IMR-90 (cell line): ENCODE data around the gene ENAM. TPM values are rescaled to one million over a fixed set of nuclear protein-coding genes. Genes with fewer than 3 reads are reported as not detected.

Experiments used
- ATAC-seq: fragments of 200-7000 bp; cut with Tn5 transposase; 2 replicates; pipeline ENCODE4 v1.9.1; 2020; ENCODE audit warnings: low read depth, mild to moderate bottlenecking, moderate library complexity
- BruUV-seq: library from RNA; stranded (reverse); fragments of 400-500 nt; replicated peaks from 2 replicates; lab custom pipeline; 2021; lab: Mats Ljungman, UMichigan
- CTCF ChIA-PET: fragments of 300-600 bp; formaldehyde crosslinking; extraction: SDS; loops from one replicate; lab custom pipeline; 2021; ENCODE audit warnings: antibody characterized with exemption; lab: Yijun Ruan, JAX
- POLR2A ChIA-PET: fragments of 300-600 bp; sonication (Branson Sonifier 250); formaldehyde crosslinking; loops from one replicate; lab custom pipeline; 2022; ENCODE audit warnings: antibody characterized with exemption; ENCODE audit not compliant: unreplicated experiment; lab: Charles Lee
- DNase-seq: peaks from one replicate; pipeline ENCODE4 v3.0.0; 2013
- H2AFZ ChIP-seq: replicated peaks from 2 replicates; pipeline ENCODE3; 2013; ENCODE audit warnings: low read length, mild to moderate bottlenecking; ENCODE audit not compliant: poor library complexity
- H2AK5ac ChIP-seq: 2 replicates; pipeline ENCODE4 v1.6.1; 2013; ENCODE audit warnings: low read depth, low read length, inconsistent platforms
- H2AK9ac ChIP-seq: replicated peaks from 2 replicates; pipeline ENCODE3; 2013; ENCODE audit warnings: mild to moderate bottlenecking, low read depth, low read length, moderate library complexity; ENCODE audit not compliant: poor library complexity
- H2BK120ac ChIP-seq: 2 replicates; pipeline ENCODE4 v1.6.1; 2013; ENCODE audit warnings: low read depth, low read length, inconsistent platforms
- H2BK15ac ChIP-seq: 3 replicates; pipeline ENCODE4 v1.6.1; 2013; ENCODE audit warnings: low read depth, low read length, inconsistent platforms
- H2BK20ac ChIP-seq: 2 replicates; pipeline ENCODE4 v1.6.1; 2013; ENCODE audit warnings: low read depth, mild to moderate bottlenecking, inconsistent platforms, low read length, moderate library complexity
- H2BK5ac ChIP-seq: 2 replicates; pipeline ENCODE4 v1.6.1; 2013; ENCODE audit warnings: mild to moderate bottlenecking, low read depth, low read length, inconsistent platforms; ENCODE audit not compliant: poor library complexity, severe bottlenecking
- H3K14ac ChIP-seq: replicated peaks from 2 replicates; pipeline ENCODE4 v1.6.1; 2013; ENCODE audit warnings: low read depth, low read length, inconsistent platforms
- H3K18ac ChIP-seq: 2 replicates; pipeline ENCODE4 v1.6.1; 2013; ENCODE audit warnings: low read depth, low read length, control low read depth
- H3K23ac ChIP-seq: 2 replicates; pipeline ENCODE4 v1.6.1; 2013; ENCODE audit warnings: low read depth, low read length, inconsistent platforms
- H3K27ac ChIP-seq: 2 replicates; pipeline ENCODE4 v1.5.1; 2013; ENCODE audit warnings: mild to moderate bottlenecking, control low read depth, low read length; ENCODE audit not compliant: insufficient read depth
- H3K27me3 ChIP-seq: 2 replicates; pipeline ENCODE4 v1.6.1; 2013; ENCODE audit warnings: low read length; ENCODE audit not compliant: control insufficient read depth, insufficient read depth
- H3K36me3 ChIP-seq: 2 replicates; pipeline ENCODE4 v1.6.1; 2013; ENCODE audit warnings: low read length, mixed read lengths; ENCODE audit not compliant: control insufficient read depth, insufficient read depth
- H3K4ac ChIP-seq: 2 replicates; pipeline ENCODE4 v1.6.1; 2013; ENCODE audit warnings: low read depth, low read length, inconsistent platforms
- H3K4me1 ChIP-seq: 2 replicates; pipeline ENCODE4 v1.6.1; 2013; ENCODE audit warnings: low read length, mixed read lengths; ENCODE audit not compliant: control insufficient read depth, insufficient read depth
- H3K4me2 ChIP-seq: 2 replicates; pipeline ENCODE4 v1.6.1; 2013; ENCODE audit warnings: low read depth, mild to moderate bottlenecking, control low read depth, low read length, moderate library complexity
- H3K4me3 ChIP-seq: 2 replicates; pipeline ENCODE4 v1.5.1; 2013; ENCODE audit warnings: low read depth, mild to moderate bottlenecking, control low read depth, low read length, moderate library complexity; ENCODE audit not compliant: insufficient read depth
- H3K56ac ChIP-seq: 2 replicates; pipeline ENCODE4 v1.6.1; 2013; ENCODE audit warnings: low read length, inconsistent platforms; ENCODE audit not compliant: insufficient read depth; ENCODE audit errors: extremely low read depth
- H3K79me1 ChIP-seq, 2 experiments: 2 replicates each; pipeline ENCODE4 v1.6.1; 2013; ENCODE audit warnings: low read length in 2 of 2, inconsistent platforms in 1 of 2, low read depth in 1 of 2
- H3K9ac ChIP-seq: 2 replicates; pipeline ENCODE4 v1.6.1; 2013; ENCODE audit warnings: low read depth, low read length, control low read depth
- H3K9me1 ChIP-seq: 2 replicates; pipeline ENCODE4 v1.6.1; 2013; ENCODE audit warnings: low read length, inconsistent platforms; ENCODE audit not compliant: insufficient read depth
- H3K9me3 ChIP-seq: 2 replicates; pipeline ENCODE4 v1.6.1; 2013; ENCODE audit warnings: low read length; ENCODE audit not compliant: control insufficient read depth, insufficient read depth
- H4K20me1 ChIP-seq: 2 replicates; pipeline ENCODE4 v1.6.1; 2013; ENCODE audit warnings: low read length, inconsistent platforms; ENCODE audit not compliant: insufficient read depth
- H4K5ac ChIP-seq: 2 replicates; pipeline ENCODE4 v1.6.1; 2013; ENCODE audit warnings: mild to moderate bottlenecking, low read depth, low read length, control low read depth
- H4K8ac ChIP-seq, 2 experiments: 2 replicates each; pipeline ENCODE4 v1.6.1; 2013; ENCODE audit warnings: low read depth in 2 of 2, low read length in 2 of 2, control low read depth in 1 of 2, inconsistent platforms in 1 of 2
- H4K91ac ChIP-seq: 2 replicates; pipeline ENCODE4 v1.6.1; 2013; ENCODE audit warnings: low read depth, low read length, inconsistent platforms; ENCODE audit not compliant: insufficient read depth
- BHLHE40 ChIP-seq: fragments of 150-350 bp; IDR thresholded peaks from 2 replicates; pipeline ENCODE4 v1.6.1; 2016; ENCODE audit warnings: mild to moderate bottlenecking, low read depth, low read length
- CHD1 ChIP-seq: IDR thresholded peaks from 2 replicates; pipeline ENCODE4 v1.6.1; 2012; ENCODE audit warnings: low read depth, low read length, improper control_type of control experiment
- CTCF ChIP-seq: conservative IDR thresholded peaks from 2 replicates; pipeline ENCODE4 v1.5.1; 2012; ENCODE audit warnings: mild to moderate bottlenecking, low read depth, low read length, improper control_type of control experiment
- FOS ChIP-seq: fragments of 150-350 bp; IDR thresholded peaks from 2 replicates; pipeline ENCODE4 v1.6.1; 2016; ENCODE audit warnings: low read depth, low read length
- MAZ ChIP-seq: IDR thresholded peaks from 2 replicates; pipeline ENCODE4 v1.6.1; 2012; ENCODE audit warnings: low read depth, mild to moderate bottlenecking, low read length, improper control_type of control experiment, moderate library complexity, borderline replicate concordance
- MXI1 ChIP-seq: IDR thresholded peaks from 2 replicates; pipeline ENCODE4 v1.6.1; 2012; ENCODE audit warnings: low read depth, mild to moderate bottlenecking, low read length, moderate library complexity, borderline replicate concordance
- RAD21 ChIP-seq: IDR thresholded peaks from 2 replicates; pipeline ENCODE4 v1.6.1; 2012; ENCODE audit warnings: low read length, improper control_type of control experiment
- RCOR1 ChIP-seq: IDR thresholded peaks from 2 replicates; pipeline ENCODE4 v1.6.1; 2012; ENCODE audit warnings: mild to moderate bottlenecking, low read length, improper control_type of control experiment; ENCODE audit not compliant: insufficient replicate concordance
- RFX5 ChIP-seq: IDR thresholded peaks from 2 replicates; pipeline ENCODE4 v1.8.0; 2012; ENCODE audit warnings: low read depth, mild to moderate bottlenecking, low read length, moderate library complexity
- SMC3 ChIP-seq: fragments of 150-350 bp; IDR thresholded peaks from 2 replicates; pipeline ENCODE4 v1.6.1; 2016; ENCODE audit warnings: low read depth, mild to moderate bottlenecking, antibody characterized with exemption, low read length, moderate library complexity
- dilution Hi-C: fragments of 300-500 bp; cut with HindIII; formaldehyde crosslinking; loops from one replicate; pipeline ENCODE4 v1.14.3; 2018; ENCODE audit warnings: low sequenced_read_pairs; ENCODE audit not compliant: unreplicated experiment
- in situ Hi-C: fragments of 300-500 bp; cut with MboI; formaldehyde crosslinking; loops from 3 replicates; pipeline ENCODE4 v1.14.3; 2019; ENCODE audit warnings: low sequenced_read_pairs, inconsistent platforms, mixed read lengths
- intact Hi-C: fragments of 100-400 bp; cut with micrococcal nuclease; formaldehyde crosslinking; loops from 2 replicates; pipeline ENCODE4 v1.10.0; 2022
- polyA plus RNA-seq, 3 experiments: library from polyadenylated mRNA; depleted of rRNA; stranded (reverse); fragments of >200 nt; gene quantifications; 2 replicates each; pipeline ENCODE4 v1.2.3, GENCODE V29; 2012; ENCODE audit warnings: low replicate concordance in 1 of 3
- total RNA-seq: library from RNA; depleted of rRNA; stranded (reverse); fragments of >200 nt; gene quantifications from 2 replicates; pipeline ENCODE4 v1.2.3, GENCODE V29; 2012

ENAM gene
- total and polyA plus RNA-seq, 2 of the 4 experiments (the other 2 are of a cell fraction), result under 0.01 to 0.10 TPM

- Histone ChIP-seq H3K27me3 (peaks cover 2% of the 10 kb centered on the region; the same call in 1 of the 2 replicates), H3K27ac (no peak overlapping the region), H2AK9ac (no peak overlapping the region), H2BK5ac (no peak overlapping the region), H3K36me3 (no peaks in the 10 kb centered on the region), H3K14ac (no peak overlapping the region), H3K79me1 (no peaks in the 10 kb centered on the region), H4K20me1 (no peaks in the 10 kb centered on the region), H3K23ac (no peak overlapping the region), H3K56ac (no peak overlapping the region), H3K18ac (no peak overlapping the region), H3K9me3 (no peaks in the 10 kb centered on the region), H3K9me1 (no peaks in the 10 kb centered on the region), H4K91ac (no peak overlapping the region), H3K4me2 (no peak overlapping the region), H3K4ac (no peak overlapping the region), H2BK120ac (no peak overlapping the region), H3K4me1 (no peaks in the 10 kb centered on the region), H4K5ac (no peak overlapping the region), H2AK5ac (no peak overlapping the region), H3K4me3 (no peak overlapping the region), H2BK20ac (no peak overlapping the region), H3K9ac (no peak overlapping the region), H4K8ac (no peak overlapping the region), H2AFZ (no peak overlapping the region), H2BK15ac (no peak overlapping the region)
- ATAC-seq, result no peak
- dilution Hi-C loops, result no loop called here
- CTCF ChIA-PET, result no interaction called here
- POLR2A ChIA-PET, result no interaction called here
- in situ Hi-C loops, result no loop called here
- intact Hi-C loops, result no loop called here
- no TSS peak for BruUV-seq
- no peak for TF ChIP-seq CHD1
- no peak for TF ChIP-seq SMC3
- no peak for TF ChIP-seq FOS
- no peak for TF ChIP-seq MXI1
- TF ChIP-seq RFX5, result no peak
- no peak for TF ChIP-seq CTCF
- TF ChIP-seq RCOR1, result no peak
- TF ChIP-seq BHLHE40, result no peak
- no peak for TF ChIP-seq MAZ
- TF ChIP-seq RAD21, result no peak
- DNase-seq, result no peak
These were observed 34.3 kb upstream of the ENAM start for GRCh38 chr4:70594196-70594595.
